ENCODE results near the gene ZNF697.

DNA sequence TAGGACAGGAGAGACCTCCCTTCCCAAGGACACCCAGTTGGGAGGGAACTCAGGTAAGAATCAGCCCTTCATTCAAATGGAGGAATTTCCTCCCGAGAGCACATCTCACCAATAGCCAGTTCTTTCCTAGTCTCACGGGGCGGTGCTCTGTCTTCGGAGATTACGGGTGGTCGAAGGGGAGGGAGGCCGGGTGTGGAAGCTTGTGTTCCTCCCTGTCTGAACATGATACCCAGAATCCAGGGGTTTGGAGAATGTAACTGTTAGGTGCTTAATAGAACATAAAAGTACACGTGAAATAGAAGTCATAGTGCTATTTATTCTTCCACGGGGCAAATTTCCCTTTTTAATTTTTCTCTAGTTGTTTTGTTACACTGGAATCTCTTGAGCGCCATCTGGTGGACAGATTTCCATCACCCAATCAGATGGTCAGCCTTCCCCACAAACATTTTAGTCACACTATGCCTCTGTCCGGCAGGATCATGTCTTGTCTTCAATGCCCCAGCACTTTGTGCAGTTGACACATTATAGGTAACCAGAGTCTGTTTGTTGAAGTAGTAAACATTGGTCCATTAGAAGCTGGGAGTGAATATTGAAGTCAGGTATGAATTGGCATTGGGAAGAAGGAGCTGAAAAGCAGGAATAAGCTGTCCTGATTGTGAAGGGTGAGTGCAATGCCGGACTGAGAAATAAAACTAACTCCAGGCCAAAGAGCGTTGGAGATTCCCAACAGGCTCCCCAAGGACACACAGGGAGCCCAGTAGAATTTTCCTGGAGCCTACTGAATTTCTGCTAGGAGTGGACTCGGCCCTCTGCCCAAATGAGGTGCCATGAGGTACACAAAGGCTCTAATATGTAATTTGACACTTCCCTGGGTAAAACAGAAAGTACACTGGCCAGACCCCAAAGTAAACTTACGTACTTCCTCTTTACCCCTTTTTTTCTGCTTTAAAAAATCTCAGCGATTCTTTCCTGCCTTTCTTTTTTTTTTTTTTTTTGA is 27.6 kb upstream of the ZNF697 start:
- TF ChIP-seq, protein P1, sequence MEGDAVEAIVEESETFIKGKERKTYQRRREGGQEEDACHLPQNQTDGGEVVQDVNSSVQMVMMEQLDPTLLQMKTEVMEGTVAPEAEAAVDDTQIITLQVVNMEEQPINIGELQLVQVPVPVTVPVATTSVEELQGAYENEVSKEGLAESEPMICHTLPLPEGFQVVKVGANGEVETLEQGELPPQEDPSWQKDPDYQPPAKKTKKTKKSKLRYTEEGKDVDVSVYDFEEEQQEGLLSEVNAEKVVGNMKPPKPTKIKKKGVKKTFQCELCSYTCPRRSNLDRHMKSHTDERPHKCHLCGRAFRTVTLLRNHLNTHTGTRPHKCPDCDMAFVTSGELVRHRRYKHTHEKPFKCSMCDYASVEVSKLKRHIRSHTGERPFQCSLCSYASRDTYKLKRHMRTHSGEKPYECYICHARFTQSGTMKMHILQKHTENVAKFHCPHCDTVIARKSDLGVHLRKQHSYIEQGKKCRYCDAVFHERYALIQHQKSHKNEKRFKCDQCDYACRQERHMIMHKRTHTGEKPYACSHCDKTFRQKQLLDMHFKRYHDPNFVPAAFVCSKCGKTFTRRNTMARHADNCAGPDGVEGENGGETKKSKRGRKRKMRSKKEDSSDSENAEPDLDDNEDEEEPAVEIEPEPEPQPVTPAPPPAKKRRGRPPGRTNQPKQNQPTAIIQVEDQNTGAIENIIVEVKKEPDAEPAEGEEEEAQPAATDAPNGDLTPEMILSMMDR (conservative IDR thresholded peaks at IDR 0.05): peak; percentile 98
- no peak for TF ChIP-seq EZH2 (IDR thresholded peaks at IDR 0.05; ENCODE audit: low read depth)
